NB4 (cell line): ENCODE results near the gene GPX5.
"Not testable (repeated sequence)": the region's sequence is repeated elsewhere in the genome, so short reads cannot be mapped to it uniquely, and the experiment has no call there.

ENCODE experiments used
- DNase-seq: peaks from one replicate; pipeline ENCODE4 v3.0.0; 2010; ENCODE audit warnings: low read depth
- H3K4me3 ChIP-seq: one replicate; pipeline ENCODE4 v1.5.1; 2011; ENCODE audit warnings: mild to moderate bottlenecking, low read depth, low read length, moderate library complexity
- MYC ChIP-seq: IDR thresholded peaks from 2 replicates; pipeline ENCODE4 v1.6.1; 2011; ENCODE audit warnings: low read depth, low read length
- POLR2A ChIP-seq: IDR thresholded peaks from 2 replicates; pipeline ENCODE4 v1.6.1; 2011; ENCODE audit warnings: mild to moderate bottlenecking; ENCODE audit not compliant: insufficient read length; ENCODE audit errors: extremely low read depth
- TF ChIP-seq, protein P1 (sequence below): IDR thresholded peaks from one replicate; pipeline ENCODE4 v1.5.1; 2012; ENCODE audit warnings: low read depth, low read length
- TF ChIP-seq, protein P2 (sequence below): IDR thresholded peaks from 2 replicates; pipeline ENCODE4 v1.6.1; 2011; ENCODE audit warnings: low read depth, low read length

Gene GPX5

DNA sequence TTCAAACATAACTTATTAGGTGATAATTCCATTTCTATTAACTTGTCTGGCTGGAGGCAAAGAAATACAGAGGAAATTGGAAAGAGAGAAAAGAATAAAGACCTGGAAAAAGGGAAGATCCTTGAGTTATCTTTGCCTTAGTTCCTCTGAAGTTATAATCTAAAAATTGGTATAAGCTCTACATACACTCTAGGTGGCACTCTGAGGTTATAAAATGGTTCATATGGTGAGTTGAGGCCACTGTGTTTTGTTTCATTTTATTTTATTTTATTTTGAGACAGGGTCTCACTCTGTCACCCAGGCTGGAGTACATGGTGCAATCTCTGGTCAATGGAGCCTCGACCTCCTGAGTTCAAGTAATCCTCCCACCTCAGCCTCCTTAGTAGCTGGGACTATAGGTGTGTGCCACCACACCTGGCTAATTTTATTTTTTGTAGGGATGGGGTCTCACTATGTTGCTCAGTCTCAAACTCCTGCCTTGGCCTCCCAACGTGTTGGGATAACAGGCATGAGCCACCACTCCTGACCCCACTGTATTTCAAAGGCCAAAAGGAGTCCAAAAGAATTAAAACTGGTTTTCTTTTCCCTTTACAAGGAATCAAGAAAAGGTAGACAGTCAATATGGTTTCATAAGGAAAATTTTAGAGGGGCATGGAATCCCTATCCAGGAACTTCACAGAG lies 29.4 kb upstream of the GPX5 start:
- peak; percentile 61 for DNase-seq
- no peak overlapping the region for H3K4me3 ChIP-seq
- TF ChIP-seq, protein P1, sequence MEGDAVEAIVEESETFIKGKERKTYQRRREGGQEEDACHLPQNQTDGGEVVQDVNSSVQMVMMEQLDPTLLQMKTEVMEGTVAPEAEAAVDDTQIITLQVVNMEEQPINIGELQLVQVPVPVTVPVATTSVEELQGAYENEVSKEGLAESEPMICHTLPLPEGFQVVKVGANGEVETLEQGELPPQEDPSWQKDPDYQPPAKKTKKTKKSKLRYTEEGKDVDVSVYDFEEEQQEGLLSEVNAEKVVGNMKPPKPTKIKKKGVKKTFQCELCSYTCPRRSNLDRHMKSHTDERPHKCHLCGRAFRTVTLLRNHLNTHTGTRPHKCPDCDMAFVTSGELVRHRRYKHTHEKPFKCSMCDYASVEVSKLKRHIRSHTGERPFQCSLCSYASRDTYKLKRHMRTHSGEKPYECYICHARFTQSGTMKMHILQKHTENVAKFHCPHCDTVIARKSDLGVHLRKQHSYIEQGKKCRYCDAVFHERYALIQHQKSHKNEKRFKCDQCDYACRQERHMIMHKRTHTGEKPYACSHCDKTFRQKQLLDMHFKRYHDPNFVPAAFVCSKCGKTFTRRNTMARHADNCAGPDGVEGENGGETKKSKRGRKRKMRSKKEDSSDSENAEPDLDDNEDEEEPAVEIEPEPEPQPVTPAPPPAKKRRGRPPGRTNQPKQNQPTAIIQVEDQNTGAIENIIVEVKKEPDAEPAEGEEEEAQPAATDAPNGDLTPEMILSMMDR: no peak
- no peak for TF ChIP-seq MYC
- no peak for TF ChIP-seq POLR2A
- TF ChIP-seq, protein P2, sequence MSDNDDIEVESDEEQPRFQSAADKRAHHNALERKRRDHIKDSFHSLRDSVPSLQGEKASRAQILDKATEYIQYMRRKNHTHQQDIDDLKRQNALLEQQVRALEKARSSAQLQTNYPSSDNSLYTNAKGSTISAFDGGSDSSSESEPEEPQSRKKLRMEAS: no peak

DNA sequence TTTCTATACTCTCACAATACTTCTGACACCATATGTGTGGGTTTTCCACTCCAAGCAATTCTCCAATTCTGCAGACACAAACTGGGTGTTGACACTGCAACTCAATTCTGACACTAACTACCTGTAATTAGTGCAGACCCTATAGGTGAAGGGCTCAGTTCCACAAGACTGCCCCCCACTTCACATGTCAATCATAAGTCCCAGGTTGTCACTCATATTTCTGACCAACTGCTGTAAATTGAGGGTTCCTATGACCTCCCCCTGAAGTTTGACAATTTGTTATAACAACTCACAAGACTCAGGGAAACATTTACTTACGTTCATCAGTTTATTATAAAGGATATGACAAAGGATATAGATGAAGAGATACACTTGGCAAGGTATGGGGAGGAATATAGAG lies 28.4 kb upstream of the GPX5 start:
- TF ChIP-seq, protein P1: no peak
- no peak for TF ChIP-seq MYC
- TF ChIP-seq POLR2A: no peak
- TF ChIP-seq, protein P2: no peak
- no peak overlapping the region for H3K4me3 ChIP-seq
- no peak for DNase-seq

DNA sequence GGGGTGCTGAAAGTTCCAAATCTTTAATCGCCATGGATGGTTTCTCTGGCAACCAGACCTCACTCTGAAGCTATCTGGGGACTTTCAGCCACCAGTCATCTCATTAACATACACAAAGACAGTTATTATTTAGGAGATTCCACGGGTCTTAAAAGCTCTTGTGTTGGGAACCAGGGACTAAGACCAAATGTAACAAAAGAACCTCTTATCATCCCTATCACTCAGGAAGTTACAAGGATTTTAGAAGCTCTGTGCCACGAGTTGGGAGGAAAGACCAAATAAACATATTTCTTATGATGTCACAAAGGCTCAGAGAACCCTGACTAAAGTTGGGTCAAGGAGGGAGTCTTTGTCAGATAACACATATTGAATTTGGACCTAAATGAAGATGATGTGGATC lies 27.8 kb upstream of the GPX5 start:
- TF ChIP-seq, protein P1: no peak
- TF ChIP-seq POLR2A: no peak
- TF ChIP-seq, protein P2: no peak
- TF ChIP-seq MYC: no peak
- no peak for DNase-seq
- no peak overlapping the region for H3K4me3 ChIP-seq

DNA sequence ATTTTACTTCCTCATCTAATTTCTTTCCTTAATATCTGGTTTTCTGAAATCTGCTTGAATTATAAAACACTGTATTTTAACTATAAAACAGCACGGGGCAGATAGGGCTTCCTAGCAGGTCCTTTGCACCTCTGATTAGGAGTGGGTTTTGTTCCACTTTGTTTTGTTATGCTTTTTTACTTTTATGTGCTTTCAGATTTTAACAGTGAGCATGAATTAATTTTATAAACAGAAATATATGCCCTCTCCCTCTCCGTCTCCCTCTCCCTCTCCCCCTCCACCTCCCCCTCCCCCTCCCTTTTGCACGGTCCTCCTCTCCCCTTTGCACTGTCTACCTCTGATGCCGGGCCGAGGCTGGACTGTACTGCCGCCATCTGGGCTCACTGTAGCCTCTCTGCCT lies 24.4 kb upstream of the GPX5 start:
- no peak overlapping the region for H3K4me3 ChIP-seq
- no peak for DNase-seq
- TF ChIP-seq, protein P2: no peak
- TF ChIP-seq POLR2A: no peak
- no peak for TF ChIP-seq MYC
- TF ChIP-seq, protein P1: no peak

DNA sequence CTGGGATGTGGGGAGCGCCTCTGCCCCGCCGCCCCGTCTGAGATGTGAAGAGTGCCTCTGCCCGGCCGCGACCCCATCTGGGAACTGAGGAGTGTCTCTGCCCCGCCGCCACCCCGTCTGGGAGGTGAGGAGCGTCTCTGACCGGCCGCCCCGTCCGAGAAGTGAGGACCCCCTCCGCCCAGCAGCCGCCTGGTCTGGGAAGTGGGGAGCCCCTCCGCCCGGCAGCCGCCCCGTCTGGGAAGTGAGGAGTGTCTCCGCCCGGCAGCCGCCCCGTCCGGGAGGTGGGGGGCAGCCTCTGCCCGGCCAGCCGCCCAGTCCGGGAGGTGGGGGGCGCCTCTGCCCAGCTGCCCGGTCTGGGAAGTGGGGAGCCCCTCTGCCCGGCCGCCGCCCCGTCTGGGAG lies 23.5 kb upstream of the GPX5 start:
- DNase-seq, H3K4me3 ChIP-seq: not testable (repeated sequence)

DNA sequence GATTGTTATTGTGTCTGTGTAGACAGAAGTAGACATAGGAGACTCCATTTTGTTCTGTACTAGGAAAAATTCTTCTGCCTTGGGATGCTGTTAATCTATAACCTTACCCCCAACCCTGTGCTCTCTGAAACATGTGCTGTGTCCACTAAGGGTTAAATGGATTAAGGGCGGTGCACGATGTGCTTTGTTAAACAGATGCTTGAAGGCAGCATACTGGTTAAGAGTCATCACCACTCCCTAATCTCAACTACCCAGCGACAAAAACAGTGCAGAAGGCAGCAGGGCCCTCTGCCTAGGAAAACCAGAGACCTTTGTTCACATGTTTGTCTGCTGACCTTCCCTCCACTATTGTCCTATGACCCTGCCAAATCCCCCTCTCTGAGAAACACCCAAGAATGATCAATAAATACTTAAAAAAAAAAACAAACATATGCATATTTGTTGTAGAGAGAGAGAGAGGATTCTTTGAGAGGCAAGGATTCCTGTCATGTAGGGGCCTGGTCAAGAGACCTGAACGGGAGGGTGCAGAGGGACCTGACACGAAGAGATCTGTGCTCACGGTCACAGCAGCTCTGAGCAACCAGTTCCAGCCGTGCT lies 22.9 kb upstream of the GPX5 start:
- H3K4me3 ChIP-seq, DNase-seq: not testable (repeated sequence)

DNA sequence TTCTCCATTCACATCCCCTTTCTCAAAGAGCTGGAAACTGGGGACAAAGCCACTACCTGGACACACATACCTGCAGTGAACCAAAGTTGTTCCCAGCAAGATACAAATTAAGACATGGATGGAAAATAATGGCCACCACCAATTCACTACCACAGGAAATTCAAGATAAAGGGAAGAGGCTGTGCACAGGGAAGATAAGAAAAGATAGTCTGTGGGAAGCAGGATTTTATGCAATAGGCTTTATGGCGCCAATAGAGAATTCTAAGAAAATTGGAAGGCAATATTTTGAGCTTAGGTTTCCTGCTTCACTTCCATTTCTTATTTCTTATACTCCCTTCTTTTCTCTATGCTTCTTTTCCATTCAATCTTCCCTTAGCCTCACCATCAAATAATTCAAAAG lies 19.9 kb upstream of the GPX5 start:
- DNase-seq: no peak
- no peak overlapping the region for H3K4me3 ChIP-seq
- no peak for TF ChIP-seq MYC
